Neuron (in vitro differentiated cells): ENCODE measurements around the gene IL2RA.

ENCODE experiments used
- H2AFZ ChIP-seq: one replicate; pipeline ENCODE4 v1.6.1; 2013; ENCODE audit warnings: low read depth, mild to moderate bottlenecking, inconsistent platforms, low read length, moderate library complexity
- H3K27me3 ChIP-seq: one replicate; pipeline ENCODE4 v1.6.1; 2013; ENCODE audit warnings: low read length; ENCODE audit not compliant: insufficient read depth
- H3K36me3 ChIP-seq: one replicate; pipeline ENCODE4 v1.6.1; 2013; ENCODE audit warnings: low read length; ENCODE audit not compliant: insufficient read depth
- H3K4me1 ChIP-seq: one replicate; pipeline ENCODE4 v1.6.1; 2013; ENCODE audit warnings: low read length; ENCODE audit not compliant: insufficient read depth
- H3K4me3 ChIP-seq: 2 replicates; pipeline ENCODE4 v1.5.1; 2013; ENCODE audit warnings: mild to moderate bottlenecking, low read length, moderate library complexity
- H3K9me3 ChIP-seq: one replicate; pipeline ENCODE4 v1.6.1; 2013; ENCODE audit warnings: low read length

IL2RA gene

DNA sequence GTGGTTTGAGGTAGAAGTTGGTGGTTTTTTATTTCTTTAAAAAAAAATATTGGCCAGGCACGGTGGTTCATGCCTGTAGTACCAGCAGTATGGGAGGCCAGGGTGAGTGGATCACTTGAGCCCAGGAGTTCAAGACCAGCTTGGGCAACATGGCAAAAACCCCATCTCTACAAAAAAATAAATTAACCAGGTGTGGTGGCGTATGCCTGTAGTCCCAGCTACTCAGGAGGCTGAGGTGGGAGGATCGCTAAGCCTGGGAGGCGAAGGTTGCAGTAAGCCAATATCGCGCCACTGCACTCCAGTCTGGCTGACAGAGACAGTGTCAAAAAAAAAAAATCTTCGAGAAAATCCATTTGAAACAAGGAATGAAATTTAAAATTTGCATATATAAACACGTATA, 1.1 kb downstream of the IL2RA start:
- H2AFZ ChIP-seq, result no peak overlapping the region
- H3K27me3 ChIP-seq, result peaks cover 5% of the 10 kb centered on the region
- H3K9me3 ChIP-seq, result no peaks in the 10 kb centered on the region
- H3K4me1 ChIP-seq, result no peaks in the 10 kb centered on the region
- H3K4me3 ChIP-seq, result no peak overlapping the region
- no peaks in the 10 kb centered on the region for H3K36me3 ChIP-seq

DNA sequence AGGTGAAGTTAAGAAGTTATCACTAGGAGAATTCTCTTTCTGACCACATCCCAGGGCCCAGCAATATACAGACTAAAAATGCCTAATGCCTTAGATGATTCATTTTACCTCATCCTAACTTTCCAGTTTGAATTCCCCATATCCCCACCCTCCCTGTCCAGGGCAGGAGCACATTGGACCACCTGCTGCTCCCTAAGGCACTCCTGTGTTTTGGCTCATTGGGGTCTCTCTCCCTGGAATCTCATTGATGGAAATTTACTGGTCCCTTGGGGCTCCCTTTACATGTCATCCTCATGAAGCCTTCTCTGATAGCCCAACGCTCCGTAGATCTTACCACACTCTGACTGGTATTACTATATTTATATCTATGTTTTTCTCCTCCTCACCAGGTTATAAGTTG, 2.7 kb downstream of the IL2RA start:
- Histone ChIP-seq H3K4me3 (no peak overlapping the region), H3K4me1 (no peaks in the 10 kb centered on the region), H3K27me3 (peaks cover 5% of the 10 kb centered on the region), H2AFZ (no peak overlapping the region), H3K36me3 (no peaks in the 10 kb centered on the region), H3K9me3 (no peaks in the 10 kb centered on the region)

DNA sequence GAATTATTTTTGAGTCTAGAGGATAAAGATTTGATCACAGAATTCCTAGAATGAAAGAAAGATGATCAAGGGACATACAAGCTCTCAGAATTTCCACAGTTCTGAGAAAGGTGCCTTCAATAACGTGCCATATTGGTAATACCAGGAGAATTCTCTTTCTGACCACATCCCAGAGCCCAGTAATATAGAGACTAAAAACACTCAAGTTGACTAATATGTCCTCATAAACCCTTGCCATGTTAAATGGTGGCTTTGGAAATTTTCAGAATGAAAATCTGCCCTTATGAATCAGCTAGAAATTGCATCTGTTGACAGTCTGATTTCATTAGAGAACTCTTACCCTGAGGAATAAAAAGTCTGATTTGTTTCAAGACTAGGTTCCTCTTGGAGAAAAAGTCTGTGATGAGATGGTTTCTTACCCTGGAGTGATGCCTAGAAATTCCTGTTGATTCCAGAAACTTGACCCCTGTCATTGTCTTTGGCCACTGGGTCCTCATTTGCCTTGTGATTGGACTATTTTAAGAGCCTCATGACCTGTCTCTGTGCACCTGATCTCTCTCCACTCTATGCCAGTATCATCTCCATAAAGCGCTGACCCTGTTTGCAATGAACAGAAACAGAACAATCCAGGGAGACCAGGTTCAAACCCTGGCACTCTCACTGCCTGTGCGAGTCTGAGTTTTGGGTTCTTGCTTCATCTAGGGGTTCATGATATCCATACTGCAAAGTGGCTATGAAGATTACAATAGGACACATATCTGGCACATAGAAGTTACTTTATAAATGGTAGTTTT, 3.3 kb downstream of the IL2RA start:
- H3K9me3 ChIP-seq, result no peaks in the 10 kb centered on the region
- no peaks in the 10 kb centered on the region for H3K36me3 ChIP-seq
- no peak overlapping the region for H3K4me3 ChIP-seq
- peaks cover 5% of the 10 kb centered on the region for H3K27me3 ChIP-seq
- no peak overlapping the region for H2AFZ ChIP-seq
- no peaks in the 10 kb centered on the region for H3K4me1 ChIP-seq

DNA sequence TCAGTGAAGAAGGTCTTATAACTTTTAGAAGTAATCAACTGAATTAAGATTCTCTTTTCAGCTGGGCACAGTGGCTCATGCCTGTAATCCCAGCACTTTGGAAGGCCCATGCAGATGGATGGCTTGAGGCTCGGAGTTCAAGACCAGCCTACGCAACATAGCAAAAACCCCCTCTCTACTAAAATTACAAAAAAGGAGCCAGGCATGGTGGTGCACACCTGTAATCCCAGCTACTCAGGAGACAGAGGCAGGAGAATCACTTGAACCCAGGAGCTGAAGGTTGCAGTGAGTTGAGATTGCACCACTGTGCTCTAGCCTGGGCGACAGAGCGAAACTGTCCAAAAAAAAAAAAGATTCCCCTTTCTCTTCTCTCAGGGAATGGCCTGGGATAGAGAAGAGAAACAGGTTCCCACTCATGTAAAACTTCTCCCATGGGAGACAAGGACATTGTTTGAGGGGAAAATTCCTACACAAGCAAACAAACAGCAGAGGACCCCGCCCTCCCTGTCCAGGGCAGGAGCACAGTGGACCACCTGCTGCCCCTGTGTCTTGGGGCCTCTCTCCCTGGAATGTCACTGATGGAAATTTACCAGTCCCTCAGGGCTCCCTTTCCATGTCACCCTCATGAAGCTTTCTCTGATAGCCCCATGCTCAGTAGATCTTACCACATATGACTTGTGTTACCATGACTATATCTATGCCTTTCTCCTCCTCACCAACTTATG, 5.6 kb downstream of the IL2RA start:
- no peaks in the 10 kb centered on the region for H3K4me1 ChIP-seq
- no peaks in the 10 kb centered on the region for H3K9me3 ChIP-seq
- no peaks in the 10 kb centered on the region for H3K36me3 ChIP-seq
- H3K27me3 ChIP-seq, result peaks cover 5% of the 10 kb centered on the region
- H2AFZ ChIP-seq, result no peak overlapping the region
- no peak overlapping the region for H3K4me3 ChIP-seq

DNA sequence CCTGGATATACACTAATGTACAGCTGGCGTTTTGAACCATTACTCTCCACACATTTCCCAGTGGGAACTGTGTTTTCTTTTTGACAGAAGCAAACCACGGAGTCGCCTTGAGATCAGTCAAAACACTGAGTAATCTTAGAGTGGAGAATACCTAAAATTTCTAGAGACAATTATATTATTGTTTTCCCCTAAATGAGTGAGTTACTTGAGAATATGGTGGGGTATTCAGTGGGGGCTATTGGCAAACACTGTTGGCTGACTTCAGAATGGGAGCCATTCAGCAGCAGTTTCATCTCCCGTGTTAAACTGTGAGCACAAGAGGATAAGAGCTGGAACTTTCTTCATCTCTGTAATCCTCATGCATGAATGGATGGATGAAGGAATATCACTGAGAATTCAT, 6.2 kb downstream of the IL2RA start:
- Histone ChIP-seq H3K36me3 (no peaks in the 10 kb centered on the region), H3K4me1 (no peaks in the 10 kb centered on the region), H3K9me3 (no peaks in the 10 kb centered on the region), H3K27me3 (peaks cover 5% of the 10 kb centered on the region), H2AFZ (no peak overlapping the region), H3K4me3 (no peak overlapping the region)

DNA sequence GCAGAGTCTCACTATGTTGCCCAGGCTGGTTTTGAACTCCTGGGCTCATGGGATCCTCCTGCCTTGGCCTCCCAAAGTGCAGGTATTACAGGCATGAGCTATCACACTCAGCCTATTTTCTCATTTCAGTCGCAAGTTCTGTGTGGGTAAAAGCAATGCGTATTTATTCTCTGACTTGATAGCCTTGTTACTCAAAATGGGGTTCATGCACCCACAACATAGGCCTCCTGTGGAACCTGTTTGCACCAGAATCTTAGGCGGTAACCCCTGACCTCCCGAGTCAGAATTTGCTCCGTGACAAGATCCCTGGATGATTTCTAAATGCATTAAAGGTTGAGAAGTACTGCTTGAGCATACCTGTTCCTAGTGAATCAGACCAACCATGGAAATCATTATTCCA, 7.3 kb downstream of the IL2RA start:
- H3K4me1 ChIP-seq, result no peaks in the 10 kb centered on the region
- H2AFZ ChIP-seq, result no peak overlapping the region

DNA sequence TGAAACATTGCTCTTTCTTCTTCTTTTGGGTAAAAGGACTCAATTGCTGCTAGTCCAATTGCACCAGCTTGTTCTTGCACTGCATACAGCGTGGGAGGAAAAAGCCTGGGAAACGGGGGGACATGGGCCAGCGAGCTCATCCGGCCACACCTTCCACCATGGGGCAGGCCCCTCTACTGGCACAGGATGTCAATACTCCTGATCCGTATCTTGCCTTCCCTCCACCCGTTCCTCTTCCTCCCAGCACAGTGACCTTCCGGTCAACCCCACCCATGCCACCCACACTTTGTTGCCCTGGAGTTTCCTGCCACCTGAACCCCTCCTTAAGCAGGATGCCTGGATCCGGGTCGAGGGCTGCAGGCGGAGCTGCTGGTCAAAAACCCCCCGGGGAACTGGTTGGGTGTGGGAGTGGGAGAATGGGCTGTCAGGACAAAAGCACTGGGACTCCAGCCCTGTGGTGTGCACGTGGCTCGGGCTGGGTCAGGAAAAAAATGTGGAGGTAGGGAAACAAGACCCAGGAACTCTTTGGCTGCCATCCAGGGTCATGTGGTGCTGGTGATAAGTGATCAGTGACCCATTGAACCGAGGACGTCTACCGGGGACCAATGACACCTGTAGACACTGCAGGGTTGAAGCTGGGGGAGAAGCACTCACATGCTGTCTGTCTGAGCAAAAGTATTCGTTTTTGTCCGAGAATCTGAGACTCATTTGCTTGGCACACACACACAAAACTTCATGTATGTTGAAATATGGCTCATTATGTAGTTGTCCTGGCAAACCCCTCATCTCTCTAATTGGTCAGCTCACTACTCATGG, 8.1 kb downstream of the IL2RA start:
- no peaks in the 10 kb centered on the region for H3K9me3 ChIP-seq
- no peak overlapping the region for H2AFZ ChIP-seq
- no peaks in the 10 kb centered on the region for H3K36me3 ChIP-seq
- peaks cover 2% of the 10 kb centered on the region for H3K27me3 ChIP-seq
- no peak overlapping the region for H3K4me3 ChIP-seq
- H3K4me1 ChIP-seq, result no peaks in the 10 kb centered on the region

More for the DNA sequence above, 7.3 kb downstream of the IL2RA start:
- H3K9me3 ChIP-seq, result no peaks in the 10 kb centered on the region
- H3K27me3 ChIP-seq, result peaks cover 5% of the 10 kb centered on the region
- no peak overlapping the region for H3K4me3 ChIP-seq
- H3K36me3 ChIP-seq, result no peaks in the 10 kb centered on the region

DNA sequence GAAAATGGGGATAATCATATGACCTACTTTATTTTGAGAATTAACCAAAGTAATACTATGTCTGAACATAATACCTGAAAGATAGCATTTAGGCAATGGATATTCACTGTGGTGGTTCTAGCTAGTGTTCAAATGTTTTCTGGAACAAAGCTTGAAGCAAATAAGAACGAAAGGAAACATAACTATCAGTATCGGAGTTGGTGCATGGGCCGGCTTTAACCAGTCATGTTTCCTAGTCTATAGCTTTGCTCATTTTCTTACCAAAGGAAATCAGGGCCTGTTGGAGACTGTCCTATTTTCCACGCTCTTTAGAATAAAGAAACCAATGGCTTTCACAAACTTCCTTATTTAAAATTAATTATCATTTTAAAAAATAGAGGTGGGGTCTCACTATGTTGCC, 8.9 kb downstream of the IL2RA start:
- Histone ChIP-seq H2AFZ (no peak overlapping the region), H3K4me1 (no peaks in the 10 kb centered on the region), H3K27me3 (peaks cover 2% of the 10 kb centered on the region), H3K36me3 (no peaks in the 10 kb centered on the region), H3K4me3 (no peak overlapping the region), H3K9me3 (no peaks in the 10 kb centered on the region)

DNA sequence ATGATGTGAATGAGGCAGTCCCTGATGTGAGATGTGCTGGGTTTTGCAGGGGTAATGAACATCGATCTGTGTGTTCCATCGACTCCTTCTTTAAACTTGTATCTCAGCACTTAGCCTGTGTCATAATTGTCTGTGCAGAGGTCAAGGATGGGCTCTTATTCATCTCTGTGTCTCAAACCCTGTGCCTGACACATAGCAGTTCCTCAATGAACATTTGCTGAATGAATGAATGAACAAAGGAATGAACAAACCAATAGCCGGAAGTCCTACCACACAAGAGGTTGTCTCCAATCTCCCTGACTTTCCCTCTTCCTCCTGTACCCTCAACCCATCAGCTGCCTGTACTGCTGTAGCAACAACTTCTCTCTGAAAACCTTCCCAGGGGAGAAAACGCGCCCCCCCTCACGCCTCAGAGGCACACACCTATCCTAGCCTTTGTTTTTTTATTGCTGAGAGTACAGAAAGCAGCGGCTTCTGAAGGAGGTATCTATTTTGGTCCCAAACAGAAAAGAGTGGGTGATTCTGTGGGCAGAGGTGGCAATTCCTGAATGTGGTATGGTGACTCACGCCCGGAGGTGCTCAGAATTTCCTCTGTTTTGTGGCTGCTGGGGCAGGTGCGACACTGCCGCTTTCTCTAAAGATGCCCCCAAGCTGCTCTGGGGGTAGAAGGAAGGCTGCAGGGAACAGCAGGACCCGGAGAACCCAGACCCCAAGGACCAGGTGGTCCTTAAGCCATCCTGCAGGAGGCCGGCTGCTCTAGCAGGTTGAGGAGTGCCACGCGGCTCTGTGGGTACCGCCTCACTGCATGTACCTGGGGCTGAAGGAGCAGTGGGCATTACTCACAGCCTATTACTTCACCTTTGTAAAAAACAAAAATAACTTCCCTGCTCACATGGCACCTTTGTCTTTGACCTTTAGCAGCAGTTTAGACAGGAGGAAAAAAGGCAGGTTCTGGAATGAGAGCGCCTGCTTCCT, 9.6 kb downstream of the IL2RA start:
- H3K9me3 ChIP-seq, result no peaks in the 10 kb centered on the region

DNA sequence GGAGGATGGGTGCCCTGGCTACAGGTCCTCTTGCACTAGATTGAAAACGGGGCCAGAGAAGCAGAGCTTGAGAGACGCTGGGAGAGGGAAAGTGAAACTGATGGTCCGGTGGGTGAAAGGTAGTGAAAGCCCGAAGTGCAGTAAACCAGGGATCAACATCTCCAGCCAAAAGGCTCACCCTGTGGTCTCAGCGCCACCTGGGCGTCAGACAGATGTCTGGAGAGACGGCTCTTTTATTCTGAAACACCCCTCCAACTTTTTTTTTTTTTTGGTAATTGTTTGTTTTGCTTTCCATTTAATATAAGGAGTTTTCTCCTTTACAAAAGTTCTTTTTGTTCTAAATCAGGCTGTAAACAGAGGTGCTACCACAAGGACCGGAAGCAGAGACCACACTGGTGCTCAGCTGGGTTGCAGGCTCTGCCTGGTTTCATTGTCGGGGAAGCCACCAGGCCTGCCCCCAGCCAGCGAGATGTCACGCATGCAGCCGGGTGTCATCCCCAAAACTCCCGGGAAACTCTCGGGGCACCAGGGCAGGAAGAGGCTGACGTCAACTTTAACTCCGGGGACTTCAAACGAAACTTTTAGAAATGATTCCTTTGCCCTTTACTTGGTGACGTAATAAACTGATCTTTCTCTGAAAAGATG, 11.2 kb downstream of the IL2RA start:
- no peaks in the 10 kb centered on the region for H3K27me3 ChIP-seq
- H3K36me3 ChIP-seq, result no peaks in the 10 kb centered on the region
- no peak overlapping the region for H3K4me3 ChIP-seq
- no peak overlapping the region for H2AFZ ChIP-seq
- no peaks in the 10 kb centered on the region for H3K9me3 ChIP-seq
- no peaks in the 10 kb centered on the region for H3K4me1 ChIP-seq

More for the DNA sequence above, 9.6 kb downstream of the IL2RA start:
- Histone ChIP-seq H3K27me3 (peaks cover 2% of the 10 kb centered on the region), H3K4me3 (no peak overlapping the region), H2AFZ (no peak overlapping the region), H3K36me3 (no peaks in the 10 kb centered on the region), H3K4me1 (no peaks in the 10 kb centered on the region)

DNA sequence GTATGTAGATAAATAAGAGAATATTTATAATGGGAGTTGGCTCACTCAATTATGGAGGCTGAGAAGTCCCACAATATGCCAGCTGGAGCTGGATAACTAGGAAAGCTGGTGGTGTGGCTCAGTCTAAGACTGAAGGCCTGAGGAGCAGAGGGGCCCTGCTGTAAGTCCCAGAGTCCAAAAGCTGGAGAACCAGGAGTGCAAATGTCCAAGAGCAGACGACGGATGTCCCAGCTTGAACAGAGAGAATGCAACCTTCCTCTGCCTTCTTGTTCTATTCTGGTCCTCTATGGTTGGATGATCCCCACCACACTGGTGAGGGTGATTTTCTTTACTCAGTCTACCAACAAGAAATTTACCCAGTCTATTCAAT, 13.2 kb downstream of the IL2RA start:
- H3K4me1 ChIP-seq, result peaks cover 3% of the 10 kb centered on the region
- no peak overlapping the region for H3K4me3 ChIP-seq
- no peaks in the 10 kb centered on the region for H3K36me3 ChIP-seq
- no peaks in the 10 kb centered on the region for H3K27me3 ChIP-seq
- no peaks in the 10 kb centered on the region for H3K9me3 ChIP-seq
- no peak overlapping the region for H2AFZ ChIP-seq
